A673 (cell line): Measurements from ENCODE around the gene CFAP46. TPM values are rescaled to one million over a fixed set of nuclear protein-coding genes. Genes with fewer than 3 reads are reported as not detected.
A peak's percentile ranks its signal among the peaks of the same experiment; 100 is the strongest.
"Not testable (repeated sequence)": the region's sequence is repeated elsewhere in the genome, so short reads cannot be mapped to it uniquely, and the experiment has no call there.

ENCODE experiments used
- BruUV-seq: library from RNA; stranded (reverse); fragments of 400-500 nt; replicated peaks from 2 replicates; lab custom pipeline; 2021; lab: Mats Ljungman, UMichigan
- CTCF ChIA-PET: fragments of 300-600 bp; sonication (Branson Sonifier 250); formaldehyde crosslinking; loops from one replicate; lab custom pipeline; 2022; ENCODE audit warnings: antibody characterized with exemption; lab: Charles Lee
- POLR2A ChIA-PET: fragments of 300-600 bp; sonication (Branson Sonifier 250); formaldehyde crosslinking; loops from one replicate; lab custom pipeline; 2022; ENCODE audit warnings: antibody characterized with exemption; ENCODE audit not compliant: low non-redundant PET; lab: Charles Lee
- DNase-seq: peaks from one replicate; pipeline ENCODE4 v3.0.0-alpha.2; 2015; ENCODE audit warnings: low spot score
- H3K27ac ChIP-seq: fragments of 200-600 bp; sonication (generic); 2 replicates; pipeline ENCODE4 v1.5.1; 2016; ENCODE audit warnings: mixed run types, low read depth, mild to moderate bottlenecking, mixed read lengths, antibody characterized with exemption, low read length; ENCODE audit not compliant: poor library complexity, severe bottlenecking
- H3K27me3 ChIP-seq: fragments of 200-600 bp; sonication (generic); replicated peaks from 2 replicates; pipeline ENCODE4 v1.6.1; 2017; ENCODE audit warnings: mixed run types, low read depth, mild to moderate bottlenecking, mixed read lengths, antibody characterized with exemption, low read length; ENCODE audit not compliant: insufficient read depth, poor library complexity
- H3K36me3 ChIP-seq: fragments of 200-600 bp; sonication (generic); 2 replicates; pipeline ENCODE4 v1.6.1; 2016; ENCODE audit warnings: mixed run types, mild to moderate bottlenecking, mixed read lengths, antibody characterized with exemption, low read length; ENCODE audit not compliant: insufficient read depth, poor library complexity, severe bottlenecking
- H3K4me1 ChIP-seq: fragments of 200-600 bp; sonication (generic); 2 replicates; pipeline ENCODE4 v1.6.1; 2017; ENCODE audit warnings: mixed run types, mild to moderate bottlenecking, mixed read lengths, antibody characterized with exemption, low read length; ENCODE audit not compliant: insufficient read depth, poor library complexity, severe bottlenecking
- H3K4me3 ChIP-seq: fragments of 200-600 bp; sonication (generic); 2 replicates; pipeline ENCODE4 v1.5.1; 2016; ENCODE audit warnings: low read depth, mixed run types, mild to moderate bottlenecking, mixed read lengths, low read length; ENCODE audit not compliant: poor library complexity, severe bottlenecking
- H3K9me3 ChIP-seq: fragments of 200-600 bp; sonication (generic); 2 replicates; pipeline ENCODE4 v1.6.1; 2016; ENCODE audit warnings: mixed run types, low read depth, mild to moderate bottlenecking, mixed read lengths, antibody characterized with exemption, low read length; ENCODE audit not compliant: poor library complexity, severe bottlenecking
- EZH2 ChIP-seq: fragments of 200-600 bp; sonication (generic); IDR thresholded peaks from 2 replicates; pipeline ENCODE4 v1.6.1; 2017; ENCODE audit warnings: borderline replicate concordance, low read depth, mild to moderate bottlenecking, mixed read lengths, antibody characterized with exemption, low read length; ENCODE audit not compliant: poor library complexity, severe bottlenecking
- intact Hi-C: fragments of 100-400 bp; cut with micrococcal nuclease; formaldehyde crosslinking; loops from one replicate; pipeline ENCODE4 v1.10.0; 2022; ENCODE audit not compliant: unreplicated experiment
- total RNA-seq: library from RNA; stranded (reverse); gene quantifications from 2 replicates; pipeline ENCODE4 v1.2.3, GENCODE V29; 2021
- TF ChIP-seq, protein P1 (sequence below): fragments of 300-800, 200-600 bp; sonication (generic); conservative IDR thresholded peaks from 2 replicates; pipeline ENCODE4 v1.5.1; 2017; ENCODE audit warnings: low read depth, mild to moderate bottlenecking, antibody characterized with exemption, low read length, moderate library complexity, mixed read lengths

Gene CFAP46
- total RNA-seq, 1 experiment from 2014 or later: 1.9 TPM

DNA sequence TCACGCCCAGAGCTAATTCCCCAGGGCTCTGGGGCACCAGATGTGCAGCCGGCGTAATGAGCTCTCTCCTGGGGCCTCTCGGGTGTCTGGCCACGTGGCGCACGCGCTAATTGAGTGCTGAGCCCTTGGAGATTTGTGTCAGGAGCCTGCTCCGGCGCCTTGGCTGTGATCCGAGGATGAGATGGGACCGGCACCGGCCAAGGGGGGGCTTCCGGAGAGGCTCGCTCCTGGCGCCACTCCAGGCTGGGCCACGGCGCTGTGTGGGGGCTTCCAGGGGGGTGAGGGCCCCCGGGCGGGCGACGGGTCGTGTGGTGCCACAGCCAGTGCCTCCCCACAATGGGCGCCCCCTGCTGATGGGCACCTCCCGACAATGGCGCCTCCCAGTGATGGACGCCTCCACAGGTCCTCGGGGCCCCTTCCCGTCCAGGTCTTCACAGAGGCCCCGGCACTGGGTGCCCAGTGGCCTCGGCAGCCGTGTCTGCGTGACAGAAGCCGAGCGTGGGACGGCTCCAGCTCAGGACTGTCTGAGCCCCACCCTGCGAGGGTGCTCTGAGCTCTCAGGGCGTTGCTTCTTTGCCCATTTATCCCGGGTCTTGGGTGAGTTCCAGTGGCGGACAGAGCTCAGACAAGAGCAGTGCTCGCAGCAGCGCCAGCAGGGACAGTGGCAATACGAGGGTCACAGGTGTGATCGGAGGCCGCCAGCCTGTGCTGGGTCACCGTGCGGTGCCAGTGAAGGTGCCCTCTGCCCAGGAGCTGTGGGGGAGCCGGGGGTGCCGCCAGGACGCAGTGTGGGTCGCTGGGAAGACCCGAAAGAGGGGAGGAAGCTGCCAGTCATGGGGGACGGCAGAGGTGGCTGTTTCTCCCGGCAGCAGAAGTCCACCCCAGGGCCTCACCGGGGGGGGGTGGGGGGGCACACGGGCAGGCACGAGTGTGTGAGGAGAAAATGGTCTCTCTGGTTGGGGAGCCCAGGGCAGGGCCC, 148.2 kb downstream of the CFAP46 start:
- Histone ChIP-seq H3K4me1 (peaks cover 13% of the 10 kb centered on the region), H3K4me3 (no peak overlapping the region), H3K36me3 (no peaks in the 10 kb centered on the region), H3K9me3 (no peaks in the 10 kb centered on the region), H3K27me3 (peaks cover 61% of the 10 kb centered on the region), H3K27ac (no peak overlapping the region)
- TF ChIP-seq, protein P1, sequence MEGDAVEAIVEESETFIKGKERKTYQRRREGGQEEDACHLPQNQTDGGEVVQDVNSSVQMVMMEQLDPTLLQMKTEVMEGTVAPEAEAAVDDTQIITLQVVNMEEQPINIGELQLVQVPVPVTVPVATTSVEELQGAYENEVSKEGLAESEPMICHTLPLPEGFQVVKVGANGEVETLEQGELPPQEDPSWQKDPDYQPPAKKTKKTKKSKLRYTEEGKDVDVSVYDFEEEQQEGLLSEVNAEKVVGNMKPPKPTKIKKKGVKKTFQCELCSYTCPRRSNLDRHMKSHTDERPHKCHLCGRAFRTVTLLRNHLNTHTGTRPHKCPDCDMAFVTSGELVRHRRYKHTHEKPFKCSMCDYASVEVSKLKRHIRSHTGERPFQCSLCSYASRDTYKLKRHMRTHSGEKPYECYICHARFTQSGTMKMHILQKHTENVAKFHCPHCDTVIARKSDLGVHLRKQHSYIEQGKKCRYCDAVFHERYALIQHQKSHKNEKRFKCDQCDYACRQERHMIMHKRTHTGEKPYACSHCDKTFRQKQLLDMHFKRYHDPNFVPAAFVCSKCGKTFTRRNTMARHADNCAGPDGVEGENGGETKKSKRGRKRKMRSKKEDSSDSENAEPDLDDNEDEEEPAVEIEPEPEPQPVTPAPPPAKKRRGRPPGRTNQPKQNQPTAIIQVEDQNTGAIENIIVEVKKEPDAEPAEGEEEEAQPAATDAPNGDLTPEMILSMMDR: peak; percentile 49
- TF ChIP-seq EZH2: no peak
- ChIA-PET POLR2A (no interaction called here), CTCF (no interaction called here)
- BruUV-seq: no TSS peak
- intact Hi-C loops: loop anchor here (10.0 kb wide), 1 partner anchor 129 kb away; no protein-coding TSS in a partner anchor
- DNase-seq: peak; percentile 90

DNA sequence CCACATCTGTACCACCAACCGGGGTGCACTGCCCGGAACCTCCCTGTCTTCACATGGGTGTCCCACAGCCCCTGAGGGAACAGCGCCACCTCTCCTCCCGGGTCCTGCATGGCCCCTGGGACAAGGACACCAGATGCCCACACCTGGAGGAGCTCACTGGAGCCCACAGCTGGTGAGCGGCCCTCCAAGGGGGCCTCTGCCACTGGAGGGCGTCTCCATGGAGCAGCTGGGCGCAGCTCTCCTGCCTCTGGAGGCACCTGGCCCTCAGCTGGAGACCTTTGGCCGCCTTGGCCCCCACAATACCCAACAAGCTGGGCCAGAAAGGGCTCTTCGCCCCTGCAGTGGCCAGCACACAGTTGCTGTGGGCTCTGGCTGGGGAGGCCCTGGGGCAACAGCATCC, 149.2 kb downstream of the CFAP46 start:
- Histone ChIP-seq H3K4me1 (peaks cover 13% of the 10 kb centered on the region), H3K27me3 (peaks cover 71% of the 10 kb centered on the region), H3K27ac (no peak overlapping the region), H3K4me3 (no peak overlapping the region), H3K9me3 (no peaks in the 10 kb centered on the region), H3K36me3 (no peaks in the 10 kb centered on the region)
- TF ChIP-seq, protein P1: no peak
- no peak for TF ChIP-seq EZH2
- ChIA-PET CTCF (interaction anchor here (0.7 kb wide), 1 partner anchor 545 kb away, joined by 3 read pairs; no protein-coding TSS in a partner anchor), POLR2A (no interaction called here)
- BruUV-seq: no TSS peak
- intact Hi-C loops: loop anchor here (10.0 kb wide), 1 partner anchor 128 kb away; no protein-coding TSS in a partner anchor
- no peak for DNase-seq

DNA sequence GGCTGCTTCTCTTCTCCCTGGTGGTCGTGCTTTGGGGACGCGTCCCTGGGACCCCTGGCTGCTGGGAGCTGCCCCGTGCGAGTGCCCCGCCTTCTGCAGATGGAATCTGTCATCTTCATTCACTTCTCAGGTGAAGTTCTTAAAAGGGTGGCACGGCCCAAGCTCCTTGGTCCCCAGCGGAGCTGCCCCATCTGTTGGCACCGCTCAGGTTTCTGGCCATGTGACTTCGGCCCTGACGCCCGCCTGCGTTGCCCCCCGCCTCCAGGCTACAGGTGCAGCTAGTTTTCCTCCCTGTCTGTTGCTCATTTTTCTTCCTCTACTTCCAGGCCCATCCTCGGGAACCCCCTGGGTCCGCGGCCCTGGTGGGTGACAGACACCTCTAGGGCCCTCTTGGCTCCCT, 149.6 kb downstream of the CFAP46 start:
- DNase-seq: no peak
- CTCF ChIA-PET: interaction anchor here (0.7 kb wide), 1 partner anchor 544 kb away, joined by 3 read pairs; no protein-coding TSS in a partner anchor
- H3K27me3 ChIP-seq: peaks cover 73% of the 10 kb centered on the region
- H3K4me3 ChIP-seq: no peak overlapping the region
- BruUV-seq: no TSS peak
- POLR2A ChIA-PET: no interaction called here
- H3K27ac ChIP-seq: no peak overlapping the region
- TF ChIP-seq, protein P1: no peak
- no peak for TF ChIP-seq EZH2
- H3K4me1 ChIP-seq: peaks cover 13% of the 10 kb centered on the region
- intact Hi-C loops: loop anchor here (10.0 kb wide), 1 partner anchor 128 kb away; no protein-coding TSS in a partner anchor
- H3K9me3 ChIP-seq: no peaks in the 10 kb centered on the region
- no peaks in the 10 kb centered on the region for H3K36me3 ChIP-seq

DNA sequence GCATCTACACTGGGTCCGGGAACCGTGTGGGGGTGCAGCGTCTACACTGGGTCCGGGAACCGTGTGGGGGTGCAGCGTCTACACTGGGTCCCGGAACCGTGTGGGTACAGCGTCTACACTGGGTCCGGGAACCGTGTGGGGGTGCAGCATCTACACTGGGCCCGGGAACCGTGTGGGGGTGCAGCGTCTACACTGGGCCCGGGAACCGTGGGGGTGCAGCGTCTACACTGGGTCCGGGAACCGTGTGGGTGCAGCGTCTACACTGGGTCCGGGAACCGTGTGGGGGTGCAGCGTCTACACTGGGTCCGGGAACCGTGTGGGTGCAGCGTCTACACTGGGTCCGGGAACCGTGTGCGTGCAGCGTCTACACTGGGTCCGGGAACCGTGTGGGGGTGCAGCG, 150.3 kb downstream of the CFAP46 start:
- Histone ChIP-seq H3K27me3 (peaks cover 72% of the 10 kb centered on the region), H3K4me1 (peaks cover 13% of the 10 kb centered on the region)
- BruUV-seq, DNase-seq, H3K4me3 ChIP-seq, H3K36me3 ChIP-seq, CTCF ChIA-PET, POLR2A ChIA-PET, H3K9me3 ChIP-seq, H3K27ac ChIP-seq: not testable (repeated sequence)
- intact Hi-C loops: loop anchor here (10.0 kb wide), 1 partner anchor 127 kb away; no protein-coding TSS in a partner anchor
